Mucosa of rectum (tissue), 2 donors: ENCODE results near the gene APLP1.
A peak's percentile ranks its signal among the peaks of the same experiment; 100 is the strongest.
"Not testable (repeated sequence)": the region's sequence is repeated elsewhere in the genome, so short reads cannot be mapped to it uniquely, and the experiment has no call there.

Source experiments
- H3K27ac ChIP-seq, 2 donors: one replicate each; pipeline ENCODE4 v1.7.0; 2013; ENCODE audit warnings: inconsistent platforms in 2 of 2, low read depth in 2 of 2, low read length in 2 of 2
- H3K27me3 ChIP-seq, 2 donors: one replicate each; pipeline ENCODE4 v1.7.0; 2013; ENCODE audit warnings: low read length in 2 of 2; ENCODE audit not compliant: control insufficient read depth in 2 of 2, insufficient read depth in 2 of 2
- H3K36me3 ChIP-seq, 2 donors: one replicate each; pipeline ENCODE4 v1.7.0; 2013; ENCODE audit warnings: low read length in 2 of 2; ENCODE audit not compliant: control insufficient read depth in 2 of 2, insufficient read depth in 2 of 2
- H3K4me1 ChIP-seq, 2 donors: one replicate each; pipeline ENCODE4 v1.7.0; 2013; ENCODE audit warnings: low read length in 2 of 2, mild to moderate bottlenecking in 1 of 2; ENCODE audit not compliant: control insufficient read depth in 2 of 2, insufficient read depth in 2 of 2
- H3K4me3 ChIP-seq, 2 donors: one replicate each; pipeline ENCODE4 v1.7.0; 2013; ENCODE audit warnings: low read length in 2 of 2
- H3K9ac ChIP-seq, 2 donors: one replicate each; pipeline ENCODE4 v1.7.0; 2013; ENCODE audit warnings: low read length in 2 of 2, low read depth in 1 of 2, mild to moderate bottlenecking in 1 of 2
- H3K9me3 ChIP-seq, 2 donors: one replicate each; pipeline ENCODE4 v1.7.0; 2013; ENCODE audit warnings: low read length in 2 of 2; ENCODE audit not compliant: control insufficient read depth in 2 of 2
- donor health status: healthy.
- donor health status: Normal muscosa, but diverticular disease.

Gene APLP1

GRCh38 chr19:35863018-35863417 lies 5.4 kb upstream of the APLP1 start:
- H3K4me3 ChIP-seq, result no peak overlapping the region
- no peaks in the 10 kb centered on the region for H3K4me1 ChIP-seq
- H3K9me3 ChIP-seq, result no peaks in the 10 kb centered on the region
- no peak overlapping the region for H3K9ac ChIP-seq
- H3K27me3 ChIP-seq, result peaks cover 26 to 44% of the 10 kb centered on the region in 2 donors
- H3K27ac ChIP-seq, result no peak overlapping the region
- H3K36me3 ChIP-seq, result no peaks in the 10 kb centered on the region

- H3K27me3 ChIP-seq, result peaks cover 13 to 14% of the 10 kb centered on the region in 2 donors
- no peaks in the 10 kb centered on the region for H3K9me3 ChIP-seq
- H3K4me3 ChIP-seq, result peak overlapping the region in 1 of 2 donors; percentile 16
- H3K36me3 ChIP-seq, result no peaks in the 10 kb centered on the region
- H3K27ac ChIP-seq, result no peak overlapping the region
- no peak overlapping the region for H3K9ac ChIP-seq
- H3K4me1 ChIP-seq, result peaks cover 4 to 13% of the 10 kb centered on the region in 2 donors
Measured at GRCh38 chr19:35868823-35869326, 501 bp downstream of the APLP1 start.

- Histone ChIP-seq H3K36me3 (no peaks in the 10 kb centered on the region), H3K27ac (no peak overlapping the region), H3K9ac (no peak overlapping the region), H3K4me3 (peak overlapping the region in 1 of 2 donors; percentile 37), H3K4me1 (peaks cover 4 to 13% of the 10 kb centered on the region in 2 donors), H3K27me3 (peaks cover 13 to 14% of the 10 kb centered on the region in 2 donors), H3K9me3 (no peaks in the 10 kb centered on the region)
Measured at GRCh38 chr19:35869327-35870123, 1.2 kb downstream of the APLP1 start.

GRCh38 chr19:35870124-35870736 lies 1.9 kb downstream of the APLP1 start:
- not testable (repeated sequence) for H3K27ac ChIP-seq

GRCh38 chr19:35870798-35871197 lies 2.4 kb downstream of the APLP1 start:
- H3K36me3 ChIP-seq, result no peaks in the 10 kb centered on the region
- H3K4me3 ChIP-seq, result no peak overlapping the region
- H3K27ac ChIP-seq, result no peak overlapping the region
- peaks cover 4 to 13% of the 10 kb centered on the region in 2 donors for H3K4me1 ChIP-seq
- H3K27me3 ChIP-seq, result peaks cover 10 to 13% of the 10 kb centered on the region in 2 donors
- H3K9ac ChIP-seq, result no peak overlapping the region
- H3K9me3 ChIP-seq, result no peaks in the 10 kb centered on the region

More at GRCh38 chr19:35870124-35870736, 1.9 kb downstream of the APLP1 start:
- H3K36me3 ChIP-seq, H3K9ac ChIP-seq, H3K9me3 ChIP-seq: not testable (repeated sequence)
- peak overlapping the region in 1 of 2 donors; percentile 37 for H3K4me3 ChIP-seq
- peaks cover 4 to 13% of the 10 kb centered on the region in 2 donors for H3K4me1 ChIP-seq
- H3K27me3 ChIP-seq, result peaks cover 13 to 14% of the 10 kb centered on the region in 2 donors

- Histone ChIP-seq H3K4me1 (peaks cover 4 to 13% of the 10 kb centered on the region in 2 donors), H3K9ac (no peak overlapping the region), H3K27ac (no peak overlapping the region), H3K36me3 (no peaks in the 10 kb centered on the region), H3K4me3 (no peak overlapping the region), H3K9me3 (no peaks in the 10 kb centered on the region), H3K27me3 (peaks cover 5 to 13% of the 10 kb centered on the region in 2 donors)
Measured at GRCh38 chr19:35871611-35872010, 3.2 kb downstream of the APLP1 start.

GRCh38 chr19:35872180-35872579 lies 3.8 kb downstream of the APLP1 start:
- peaks cover 4 to 13% of the 10 kb centered on the region in 2 donors for H3K4me1 ChIP-seq

GRCh38 chr19:35874392-35874930 lies 6.1 kb downstream of the APLP1 start:
- Histone ChIP-seq H3K4me1 (peaks cover 0 to 5% of the 10 kb centered on the region in 2 donors), H3K4me3 (no peak overlapping the region), H3K9me3 (no peaks in the 10 kb centered on the region), H3K36me3 (no peaks in the 10 kb centered on the region), H3K27ac (no peak overlapping the region), H3K27me3 (peaks cover 7 to 17% of the 10 kb centered on the region in 2 donors), H3K9ac (no peak overlapping the region)

More at GRCh38 chr19:35872180-35872579, 3.8 kb downstream of the APLP1 start:
- Histone ChIP-seq H3K9me3 (no peaks in the 10 kb centered on the region), H3K27me3 (peaks cover 5 to 13% of the 10 kb centered on the region in 2 donors), H3K4me3 (no peak overlapping the region), H3K36me3 (no peaks in the 10 kb centered on the region), H3K9ac (no peak overlapping the region), H3K27ac (no peak overlapping the region)

- Histone ChIP-seq H3K4me3 (no peak overlapping the region), H3K27me3 (peaks cover 7 to 9% of the 10 kb centered on the region in 2 donors), H3K9me3 (no peaks in the 10 kb centered on the region), H3K4me1 (peaks cover 0 to 2% of the 10 kb centered on the region in 2 donors), H3K36me3 (no peaks in the 10 kb centered on the region), H3K27ac (no peak overlapping the region), H3K9ac (no peak overlapping the region)
Measured at GRCh38 chr19:35879068-35879467, 10.7 kb downstream of the APLP1 start.
